GM19324 (cell line): Measurements from ENCODE around the gene SLF2.
A peak's percentile ranks its signal among the peaks of the same experiment; 100 is the strongest.

Experiments
- ATAC-seq: cut with Tn5 transposase; IDR thresholded peaks from one replicate; pipeline ENCODE4 v1.9.1; 2021; ENCODE audit warnings: mild to moderate bottlenecking, moderate library complexity; ENCODE audit not compliant: unreplicated experiment, low FRiP score

Gene SLF2

GRCh38 chr10:101010329-101010728 is 97.6 kb downstream of the SLF2 start:
- ATAC-seq = no peak

- ATAC-seq = no peak
These were observed 99.0 kb downstream of the SLF2 start for GRCh38 chr10:101011517-101012423.

GRCh38 chr10:101012525-101013364 is 100.0 kb downstream of the SLF2 start:
- peak; percentile 51 for ATAC-seq

DNA sequence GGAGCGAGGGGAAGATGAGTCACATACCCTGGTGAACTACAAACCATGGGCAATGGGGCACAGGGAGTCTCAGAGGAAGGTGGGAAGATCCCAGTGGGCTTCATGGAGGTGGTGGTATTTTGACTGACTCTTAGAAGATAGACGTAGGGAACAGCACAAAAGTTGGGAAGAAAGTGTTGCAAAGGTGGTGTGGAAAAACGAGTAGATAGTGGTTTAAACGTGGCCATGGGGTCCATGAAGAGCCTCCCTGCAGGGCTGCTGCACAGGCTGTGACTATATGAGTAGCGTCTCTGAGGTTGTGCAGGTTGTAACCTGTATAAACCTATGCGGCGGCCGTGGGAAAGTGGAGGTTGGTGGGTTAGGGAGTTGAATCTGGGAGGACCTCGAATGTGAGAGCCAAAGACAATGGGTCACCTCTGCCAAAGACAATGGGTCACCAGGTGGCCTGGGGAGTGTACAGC is 100.6 kb downstream of the SLF2 start:
- no peak for ATAC-seq

GRCh38 chr10:101014230-101014884 is 101.6 kb downstream of the SLF2 start:
- no peak for ATAC-seq
